Dedifferentiated amniotic fluid mesenchymal stem cell (primary cell): ENCODE results near the gene IGDCC3.
"Not testable (repeated sequence)": the region's sequence is repeated elsewhere in the genome, so short reads cannot be mapped to it uniquely, and the experiment has no call there.

Source experiments
- DNase-seq: peaks from one replicate; pipeline ENCODE4 v3.0.0-alpha.2; 2016; ENCODE audit errors: extremely low spot score

Gene IGDCC3

GRCh38 chr15:65406424-65407000 is 28.7 kb upstream of the IGDCC3 start:
- no peak for DNase-seq

- DNase-seq, result no peak
Observed at GRCh38 chr15:65405791-65406423, 28.1 kb upstream of the IGDCC3 start.

- no peak for DNase-seq
Observed at GRCh38 chr15:65404186-65404872, 26.5 kb upstream of the IGDCC3 start.

- DNase-seq, result no peak
Observed at GRCh38 chr15:65402961-65403360, 25.2 kb upstream of the IGDCC3 start.

GRCh38 chr15:65401611-65402240 is 23.9 kb upstream of the IGDCC3 start:
- DNase-seq, result no peak

GRCh38 chr15:65400760-65401610 is 23.2 kb upstream of the IGDCC3 start:
- DNase-seq, result peak; percentile 51

- DNase-seq, result no peak
Observed at GRCh38 chr15:65399997-65400396, 22.2 kb upstream of the IGDCC3 start.

GRCh38 chr15:65399001-65399706 is 21.4 kb upstream of the IGDCC3 start:
- no peak for DNase-seq

GRCh38 chr15:65398486-65398885 is 20.7 kb upstream of the IGDCC3 start:
- not testable (repeated sequence) for DNase-seq

- DNase-seq, result no peak
Observed at GRCh38 chr15:65396965-65397317, 19.1 kb upstream of the IGDCC3 start.

- no peak for DNase-seq
Observed at GRCh38 chr15:65396283-65396964, 18.6 kb upstream of the IGDCC3 start.

GRCh38 chr15:65395567-65396202 is 17.9 kb upstream of the IGDCC3 start:
- no peak for DNase-seq

GRCh38 chr15:65394936-65395335 is 17.1 kb upstream of the IGDCC3 start:
- no peak for DNase-seq

- no peak for DNase-seq
Observed at GRCh38 chr15:65394280-65394789, 16.5 kb upstream of the IGDCC3 start.

- DNase-seq, result no peak
Observed at GRCh38 chr15:65393557-65393956, 15.8 kb upstream of the IGDCC3 start.

GRCh38 chr15:65393091-65393490 is 15.3 kb upstream of the IGDCC3 start:
- DNase-seq, result no peak

- DNase-seq, result no peak
Observed at GRCh38 chr15:65392368-65392767, 14.6 kb upstream of the IGDCC3 start.

- DNase-seq, result no peak
Observed at GRCh38 chr15:65391732-65392131, 13.9 kb upstream of the IGDCC3 start.

GRCh38 chr15:65390447-65390846 is 12.6 kb upstream of the IGDCC3 start:
- no peak for DNase-seq

- DNase-seq, result no peak
Observed at GRCh38 chr15:65389226-65389625, 11.4 kb upstream of the IGDCC3 start.
